Measurements from ENCODE around the gene NAT10.

GRCh38 chr11:34111722-34112270, 6.4 kb downstream of the NAT10 start:
- no peak for TF ChIP-seq GABPA (IDR thresholded peaks at IDR 0.05; ENCODE audit: low read depth)
- TF ChIP-seq, protein P1, sequence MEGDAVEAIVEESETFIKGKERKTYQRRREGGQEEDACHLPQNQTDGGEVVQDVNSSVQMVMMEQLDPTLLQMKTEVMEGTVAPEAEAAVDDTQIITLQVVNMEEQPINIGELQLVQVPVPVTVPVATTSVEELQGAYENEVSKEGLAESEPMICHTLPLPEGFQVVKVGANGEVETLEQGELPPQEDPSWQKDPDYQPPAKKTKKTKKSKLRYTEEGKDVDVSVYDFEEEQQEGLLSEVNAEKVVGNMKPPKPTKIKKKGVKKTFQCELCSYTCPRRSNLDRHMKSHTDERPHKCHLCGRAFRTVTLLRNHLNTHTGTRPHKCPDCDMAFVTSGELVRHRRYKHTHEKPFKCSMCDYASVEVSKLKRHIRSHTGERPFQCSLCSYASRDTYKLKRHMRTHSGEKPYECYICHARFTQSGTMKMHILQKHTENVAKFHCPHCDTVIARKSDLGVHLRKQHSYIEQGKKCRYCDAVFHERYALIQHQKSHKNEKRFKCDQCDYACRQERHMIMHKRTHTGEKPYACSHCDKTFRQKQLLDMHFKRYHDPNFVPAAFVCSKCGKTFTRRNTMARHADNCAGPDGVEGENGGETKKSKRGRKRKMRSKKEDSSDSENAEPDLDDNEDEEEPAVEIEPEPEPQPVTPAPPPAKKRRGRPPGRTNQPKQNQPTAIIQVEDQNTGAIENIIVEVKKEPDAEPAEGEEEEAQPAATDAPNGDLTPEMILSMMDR (IDR thresholded peaks at IDR 0.05; ENCODE audit: insufficient read depth, low read length) = no peak

Measured in HL-60 (cell line).